ENCODE measurements around the gene CD109.

GRCh38 chr6:73679009-73679408 lies 17.0 kb upstream of the CD109 start:
- TF ChIP-seq POLR2AphosphoS5 (IDR thresholded peaks at IDR 0.05) (no peak), CTCF (IDR thresholded peaks at IDR 0.05) (no peak), EP300 (IDR thresholded peaks at IDR 0.05) (no peak)
